Neural cell (in vitro differentiated cells): ENCODE data around the gene GLB1L. TPM values are rescaled to one million over a fixed set of nuclear protein-coding genes. Genes with fewer than 3 reads are reported as not detected.

Experiments used
- H2AFZ ChIP-seq: fragments of 200-600, 300-800 bp; sonication (generic), shearing (Covaris generic); 2 replicates; pipeline ENCODE4 v1.6.0; 2014; ENCODE audit warnings: low read depth, mild to moderate bottlenecking, antibody characterized with exemption, low read length, moderate library complexity
- H3F3A ChIP-seq: fragments of 200-600 bp; shearing (Covaris generic); 2 replicates; pipeline ENCODE4 v1.6.1; 2016; ENCODE audit warnings: mild to moderate bottlenecking, moderate library complexity, mixed read lengths, antibody characterized with exemption, low read length; ENCODE audit not compliant: insufficient read depth, poor library complexity, severe bottlenecking
- H3K27ac ChIP-seq: fragments of 200-600, 300-800 bp; sonication (generic), shearing (Covaris generic); 2 replicates; pipeline ENCODE4 v1.5.1; 2014; ENCODE audit warnings: mild to moderate bottlenecking, low read length, moderate library complexity
- H3K27me3 ChIP-seq: fragments of 300-800, 200-600 bp; sonication (generic), shearing (Covaris generic); 2 replicates; pipeline ENCODE4 v1.6.0; 2014; ENCODE audit warnings: mild to moderate bottlenecking, low read depth, low read length, moderate library complexity; ENCODE audit not compliant: insufficient read depth
- H3K36me3 ChIP-seq: fragments of 300-800, 200-600 bp; sonication (generic), shearing (Covaris generic); 2 replicates; pipeline ENCODE4 v1.5.1; 2014; ENCODE audit warnings: mild to moderate bottlenecking, antibody characterized with exemption, low read length, moderate library complexity; ENCODE audit not compliant: insufficient read depth
- H3K4me2 ChIP-seq: fragments of 300-800, 200-600 bp; sonication (generic), shearing (Covaris generic); 2 replicates; pipeline ENCODE4 v1.6.0; 2014; ENCODE audit warnings: mild to moderate bottlenecking, low read length
- H3K4me3 ChIP-seq: fragments of 300-800, 200-600 bp; sonication (generic), shearing (Covaris generic); 2 replicates; pipeline ENCODE4 v1.5.1; 2014; ENCODE audit warnings: mild to moderate bottlenecking, low read length, moderate library complexity
- H3K79me2 ChIP-seq: fragments of 200-600 bp; shearing (Covaris generic); replicated peaks from 2 replicates; pipeline ENCODE4 v1.6.0; 2014; ENCODE audit warnings: mild to moderate bottlenecking, low read length, moderate library complexity; ENCODE audit not compliant: insufficient read depth
- H3K9ac ChIP-seq: fragments of 300-800, 200-600 bp; sonication (generic), shearing (Covaris generic); 2 replicates; pipeline ENCODE4 v1.6.1; 2016; ENCODE audit warnings: mild to moderate bottlenecking, low read length, mixed read lengths
- H3K9me2 ChIP-seq: fragments of 200-600 bp; shearing (Covaris generic); 2 replicates; pipeline ENCODE4 v1.6.1; 2016; ENCODE audit warnings: mild to moderate bottlenecking, low read length, mixed read lengths; ENCODE audit not compliant: insufficient read depth
- H3K9me3 ChIP-seq: fragments of 200-600, 300-800 bp; sonication (generic), shearing (Covaris generic); 2 replicates; pipeline ENCODE4 v1.6.1; 2016; ENCODE audit warnings: mild to moderate bottlenecking, mixed run types, low read length, moderate library complexity, mixed read lengths
- H4K20me1 ChIP-seq: fragments of 200-600 bp; shearing (Covaris generic); 2 replicates; pipeline ENCODE4 v1.6.1; 2016; ENCODE audit warnings: mild to moderate bottlenecking, mixed run types; ENCODE audit not compliant: insufficient read depth
- CTCF ChIP-seq: fragments of 450-650 bp; IDR thresholded peaks from 2 replicates; pipeline ENCODE4 v1.5.1; 2014; ENCODE audit warnings: antibody characterized with exemption, mild to moderate bottlenecking, moderate library complexity; ENCODE audit not compliant: poor library complexity, severe bottlenecking
- EP300 ChIP-seq: fragments of 450-650 bp; conservative IDR thresholded peaks from 2 replicates; pipeline ENCODE4 v1.6.1; 2014; ENCODE audit warnings: antibody characterized with exemption, mild to moderate bottlenecking, moderate library complexity; ENCODE audit not compliant: poor library complexity, severe bottlenecking
- EZH2 ChIP-seq: fragments of 200-600, 300-800 bp; shearing (Covaris generic), sonication (generic); IDR thresholded peaks from 2 replicates; pipeline ENCODE4 v1.6.1; 2014; ENCODE audit warnings: antibody characterized with exemption, low read length, borderline replicate concordance, mild to moderate bottlenecking; ENCODE audit not compliant: insufficient read depth, poor library complexity, severe bottlenecking
- MXI1 ChIP-seq: fragments of 450-650 bp; conservative IDR thresholded peaks from 2 replicates; pipeline ENCODE4 v1.6.1; 2014; ENCODE audit warnings: antibody characterized with exemption, mild to moderate bottlenecking; ENCODE audit not compliant: poor library complexity, severe bottlenecking
- POLR2AphosphoS5 ChIP-seq: IDR thresholded peaks from 2 replicates; pipeline ENCODE4 v1.6.1; 2012
- RAD21 ChIP-seq: fragments of 450-650 bp; conservative IDR thresholded peaks from 2 replicates; pipeline ENCODE4 v1.6.1; 2014; ENCODE audit warnings: antibody characterized with exemption, mild to moderate bottlenecking, moderate library complexity
- REST ChIP-seq: IDR thresholded peaks from 2 replicates; pipeline ENCODE4 v1.6.1; 2012; ENCODE audit warnings: borderline replicate concordance
- SMC3 ChIP-seq: fragments of 450-650 bp; conservative IDR thresholded peaks from 2 replicates; pipeline ENCODE4 v1.6.1; 2014; ENCODE audit warnings: antibody characterized with exemption, mild to moderate bottlenecking, moderate library complexity; ENCODE audit not compliant: poor library complexity
- TAF1 ChIP-seq: IDR thresholded peaks from 2 replicates; pipeline ENCODE4 v1.6.1; 2012; ENCODE audit warnings: low read depth
- polyA plus RNA-seq: library from polyadenylated mRNA; depleted of rRNA; stranded (reverse); fragments of >200 nt; gene quantifications from 2 replicates; pipeline ENCODE4 v1.2.3, GENCODE V29; 2014

Gene GLB1L
- polyA plus RNA-seq, 1 donor from 2014 or later, result 12.9 TPM

- no peaks in the 10 kb centered on the region for H4K20me1 ChIP-seq
- no peak overlapping the region for H3K4me2 ChIP-seq
- H3K9me3 ChIP-seq, result no peaks in the 10 kb centered on the region
- H3K27ac ChIP-seq, result no peak overlapping the region
- H2AFZ ChIP-seq, result no peak overlapping the region
- TF ChIP-seq TAF1, result no peak
- TF ChIP-seq SMC3, result no peak
- TF ChIP-seq RAD21, result no peak
- no peak for TF ChIP-seq REST
- no peak for TF ChIP-seq MXI1
- no peak for TF ChIP-seq EZH2
- TF ChIP-seq POLR2AphosphoS5, result no peak
- no peak for TF ChIP-seq EP300
- H3K9ac ChIP-seq, result no peak overlapping the region
- no peaks in the 10 kb centered on the region for H3K36me3 ChIP-seq
- no peaks in the 10 kb centered on the region for H3K27me3 ChIP-seq
- H3K4me3 ChIP-seq, result no peak overlapping the region
- no peaks in the 10 kb centered on the region for H3K9me2 ChIP-seq
- H3F3A ChIP-seq, result no peaks in the 10 kb centered on the region
- no peaks in the 10 kb centered on the region for H3K79me2 ChIP-seq
Observed at GRCh38 chr2:219210196-219210885, 34.9 kb downstream of the GLB1L start.

GRCh38 chr2:219209236-219210195 lies 35.7 kb downstream of the GLB1L start:
- Histone ChIP-seq H3K27me3 (no peaks in the 10 kb centered on the region), H3K27ac (no peak overlapping the region), H4K20me1 (no peaks in the 10 kb centered on the region), H3K9me3 (no peaks in the 10 kb centered on the region), H3K79me2 (no peaks in the 10 kb centered on the region), H2AFZ (no peak overlapping the region), H3K9me2 (no peaks in the 10 kb centered on the region), H3K36me3 (no peaks in the 10 kb centered on the region), H3K9ac (no peak overlapping the region), H3F3A (no peaks in the 10 kb centered on the region), H3K4me3 (no peak overlapping the region), H3K4me2 (no peak overlapping the region)
- no peak for TF ChIP-seq EZH2
- TF ChIP-seq SMC3, result no peak
- no peak for TF ChIP-seq RAD21
- TF ChIP-seq CTCF, result no peak
- no peak for TF ChIP-seq POLR2AphosphoS5
- no peak for TF ChIP-seq MXI1
- TF ChIP-seq REST, result no peak
- TF ChIP-seq EP300, result no peak
- no peak for TF ChIP-seq TAF1
